Brain microvascular endothelial cell (primary cell): Measurements from ENCODE around the gene CDK5.
A peak's percentile ranks its signal among the peaks of the same experiment; 100 is the strongest.

Experiments
- DNase-seq: peaks from one replicate; pipeline ENCODE4 v3.0.0-alpha.2; 2020
- H3K27ac ChIP-seq: fragments of 250-450 bp; sonication (Bioruptor Pico); 2 replicates; pipeline ENCODE4 v1.5.1; 2020; ENCODE audit warnings: mild to moderate bottlenecking, moderate library complexity
- H3K27me3 ChIP-seq: fragments of 250-450 bp; sonication (Bioruptor Pico); replicated peaks from 2 replicates; pipeline ENCODE4 v1.5.1; 2020; ENCODE audit warnings: mild to moderate bottlenecking
- H3K36me3 ChIP-seq: fragments of 250-450 bp; sonication (Bioruptor Pico); replicated peaks from 2 replicates; pipeline ENCODE4 v1.5.1; 2020; ENCODE audit warnings: mild to moderate bottlenecking
- H3K4me3 ChIP-seq: 2 replicates; pipeline ENCODE4 v1.5.1; 2011; ENCODE audit warnings: low read depth, mild to moderate bottlenecking, control low read depth, low read length, moderate library complexity
- CTCF ChIP-seq: IDR thresholded peaks from 2 replicates; pipeline ENCODE4 v1.5.1; 2011; ENCODE audit warnings: low read depth, mild to moderate bottlenecking, moderate library complexity, low read length, control low read depth, inconsistent platforms; ENCODE audit errors: missing control alignments
- in situ Hi-C: cut with HindIII; loops from 2 replicates; pipeline ENCODE4 v1.10.0; 2017; ENCODE audit warnings: low sequenced_read_pairs, low pct_ligation_motif_present

The CDK5 gene

GRCh38 chr7:151035902-151036301, 21.8 kb downstream of the CDK5 start:
- H3K4me3 ChIP-seq, result no peak overlapping the region
- no peaks in the 10 kb centered on the region for H3K27me3 ChIP-seq
- DNase-seq, result no peak
- in situ Hi-C loops, result no loop called here
- peaks cover 43% of the 10 kb centered on the region for H3K36me3 ChIP-seq
- TF ChIP-seq CTCF, result no peak
- no peak overlapping the region for H3K27ac ChIP-seq

- Histone ChIP-seq H3K36me3 (peaks cover 43% of the 10 kb centered on the region), H3K27ac (no peak overlapping the region), H3K4me3 (no peak overlapping the region), H3K27me3 (no peaks in the 10 kb centered on the region)
- in situ Hi-C loops, result no loop called here
- no peak for DNase-seq
- TF ChIP-seq CTCF, result no peak
These were observed 22.5 kb downstream of the CDK5 start for GRCh38 chr7:151035026-151035717.

GRCh38 chr7:151034312-151035025, 23.2 kb downstream of the CDK5 start:
- in situ Hi-C loops, result no loop called here
- Histone ChIP-seq H3K36me3 (peaks cover 43% of the 10 kb centered on the region), H3K4me3 (no peak overlapping the region), H3K27me3 (no peaks in the 10 kb centered on the region), H3K27ac (no peak overlapping the region)
- no peak for DNase-seq
- no peak for TF ChIP-seq CTCF

- Histone ChIP-seq H3K36me3 (peaks cover 43% of the 10 kb centered on the region), H3K27ac (no peak overlapping the region), H3K27me3 (no peaks in the 10 kb centered on the region), H3K4me3 (no peak overlapping the region)
- in situ Hi-C loops, result no loop called here
- no peak for TF ChIP-seq CTCF
- DNase-seq, result no peak
These were observed 23.8 kb downstream of the CDK5 start for GRCh38 chr7:151033864-151034249.

- peaks cover 43% of the 10 kb centered on the region for H3K36me3 ChIP-seq
- H3K27ac ChIP-seq, result no peak overlapping the region
- peak; percentile 44 for TF ChIP-seq CTCF
- H3K27me3 ChIP-seq, result no peaks in the 10 kb centered on the region
- in situ Hi-C loops, result no loop called here
- DNase-seq, result no peak
- no peak overlapping the region for H3K4me3 ChIP-seq
These were observed 24.5 kb downstream of the CDK5 start for GRCh38 chr7:151032936-151033863.
